Superior temporal gyrus (tissue), 1 donor: ENCODE data around the gene ITM2B.

Source experiments
- DNase-seq: peaks from one replicate; pipeline ENCODE4 v3.0.0-alpha.2; 2016; ENCODE audit errors: extremely low spot score

ITM2B gene

DNA sequence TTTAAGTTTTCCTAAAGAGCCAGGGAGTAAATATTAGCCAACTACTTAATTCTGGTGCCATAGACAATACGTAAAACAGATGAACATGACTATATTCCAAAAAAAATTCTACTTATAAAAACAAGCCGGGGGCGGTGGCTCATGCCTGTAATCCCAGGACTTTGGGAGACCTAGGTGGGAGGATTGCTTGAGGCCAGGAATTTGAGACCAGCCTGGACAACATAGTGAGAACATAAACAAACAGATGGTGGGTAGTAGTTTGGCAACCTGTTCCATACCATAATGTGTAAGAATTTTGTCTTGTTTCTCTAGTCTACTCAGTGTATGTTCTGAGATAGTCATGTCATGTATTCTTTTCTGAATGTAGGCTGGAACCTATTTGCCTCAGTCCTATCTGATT, 25.4 kb downstream of the ITM2B start:
- no peak for DNase-seq

- no peak for DNase-seq
Measured at GRCh38 chr13:48260970-48261369, 28.0 kb downstream of the ITM2B start.

DNA sequence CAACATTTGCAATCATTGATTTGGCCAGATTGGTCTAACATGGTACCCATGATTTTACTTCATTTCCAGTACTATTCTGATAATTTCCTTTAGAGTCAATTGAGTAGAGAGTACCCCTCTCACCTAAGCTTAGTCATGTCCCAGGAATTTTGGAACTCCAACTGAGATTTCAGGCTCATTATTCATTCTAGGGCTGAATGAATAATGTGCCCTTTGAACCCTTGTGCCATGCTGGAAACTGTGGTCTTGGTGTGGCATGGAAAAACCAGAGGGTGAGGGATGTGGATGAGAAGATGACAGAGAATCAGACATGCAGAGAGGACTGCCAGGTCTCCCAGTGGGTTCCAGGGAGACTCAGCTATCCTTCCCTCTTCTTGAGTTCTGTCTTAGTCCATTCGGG, 30.2 kb downstream of the ITM2B start:
- DNase-seq, result no peak

DNA sequence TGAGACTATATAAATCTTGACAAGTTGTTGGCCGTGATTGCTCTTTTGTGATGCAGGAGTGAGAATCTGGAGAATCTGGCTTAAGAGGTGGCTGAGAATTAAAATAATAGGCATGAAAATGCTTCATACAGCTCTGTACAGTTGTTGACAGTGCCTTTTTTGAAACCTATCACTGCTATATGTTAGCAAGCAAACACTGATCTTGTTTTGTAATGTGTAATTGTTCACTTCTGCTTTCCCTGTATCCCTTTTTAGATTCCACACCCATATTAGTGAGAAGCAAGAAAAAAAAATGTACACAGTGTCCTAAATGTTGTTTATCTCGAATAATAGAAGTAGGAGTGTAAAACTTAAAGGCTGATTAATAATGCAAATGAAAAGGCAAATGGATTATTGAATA, 31.1 kb downstream of the ITM2B start:
- no peak for DNase-seq

GRCh38 chr13:48265217-48265815, 32.3 kb downstream of the ITM2B start:
- no peak for DNase-seq

- no peak for DNase-seq
Measured at GRCh38 chr13:48266150-48266549, 33.1 kb downstream of the ITM2B start.

GRCh38 chr13:48266701-48267639, 34.0 kb downstream of the ITM2B start:
- no peak for DNase-seq

DNA sequence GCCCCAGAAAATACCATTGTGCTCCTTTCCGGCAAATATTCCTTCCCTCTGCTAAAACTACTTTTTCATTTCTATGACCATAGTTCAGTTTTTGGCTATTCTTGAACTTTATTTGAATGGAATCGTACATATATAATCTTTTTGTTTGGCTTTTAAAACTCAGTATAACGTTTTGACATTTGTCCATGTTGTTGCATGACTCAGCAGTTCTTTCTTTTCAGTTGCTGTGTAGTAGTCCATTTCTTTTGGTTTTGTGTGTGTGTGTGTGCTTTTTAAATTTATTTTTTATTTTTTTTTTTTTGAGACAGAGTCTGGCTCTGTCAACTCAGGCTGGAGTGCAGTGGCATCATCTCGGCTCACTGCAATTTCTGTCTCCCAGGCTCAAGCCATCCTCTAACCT, 35.0 kb downstream of the ITM2B start:
- DNase-seq, result no peak

DNA sequence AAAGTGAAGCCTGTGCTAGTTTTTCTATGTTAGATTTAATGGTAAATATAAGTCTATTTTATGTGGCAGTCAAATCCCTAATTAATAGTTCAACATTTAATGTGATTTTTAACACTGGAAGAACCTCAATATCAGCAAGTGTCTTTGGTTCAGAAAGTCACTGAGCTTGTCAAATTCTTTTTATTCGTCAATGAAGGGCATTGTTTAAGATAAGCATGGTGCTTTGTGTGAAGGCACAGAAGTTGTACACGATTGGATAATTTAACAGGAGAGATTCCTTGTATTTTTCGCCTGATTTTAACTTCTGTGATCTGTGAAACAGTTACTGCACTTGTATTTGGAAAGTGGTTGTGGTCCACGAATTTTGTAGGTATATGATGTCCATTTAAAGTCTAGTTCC, 40.3 kb downstream of the ITM2B start:
- peak; percentile 44 for DNase-seq

- DNase-seq, result no peak
Measured at GRCh38 chr13:48275507-48275906, 42.5 kb downstream of the ITM2B start.

DNA sequence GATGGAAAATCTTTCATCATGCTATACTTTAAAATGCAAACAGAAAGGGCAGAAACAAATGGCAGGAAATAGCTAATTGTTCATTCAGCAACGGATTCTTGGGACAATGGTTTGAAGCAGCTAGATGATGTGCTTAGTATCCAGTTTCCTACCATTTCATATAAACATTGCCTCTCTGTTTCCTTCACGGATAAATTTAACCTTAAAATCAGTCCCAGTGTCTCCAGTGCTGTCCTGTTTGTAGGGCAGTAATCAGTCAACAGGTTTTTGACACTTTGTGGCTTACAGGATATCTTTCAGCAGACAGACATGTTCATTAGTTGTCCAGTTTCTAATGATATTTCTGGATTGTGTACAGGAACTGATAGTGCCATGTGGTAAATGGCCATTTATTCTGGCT, 45.8 kb downstream of the ITM2B start:
- DNase-seq, result no peak

DNA sequence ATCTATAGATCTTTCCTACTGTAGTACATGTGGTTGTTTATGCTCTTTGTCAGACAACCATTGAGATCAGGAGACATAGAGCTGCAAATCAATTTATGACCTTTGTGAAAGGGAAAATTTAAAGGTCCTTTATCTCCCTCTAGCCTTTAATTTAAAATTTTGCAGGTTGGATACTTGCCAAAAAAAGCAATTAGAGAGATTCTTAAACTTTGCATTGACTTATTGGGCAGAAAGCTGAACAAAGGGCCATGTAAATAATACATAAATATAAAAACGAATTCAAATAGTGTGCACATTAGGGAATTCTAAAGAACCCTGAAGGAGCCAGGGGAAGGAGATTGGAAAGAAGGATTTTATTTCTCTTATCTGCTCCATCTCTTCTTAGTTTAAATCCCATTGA, 48.5 kb downstream of the ITM2B start:
- DNase-seq, result no peak

DNA sequence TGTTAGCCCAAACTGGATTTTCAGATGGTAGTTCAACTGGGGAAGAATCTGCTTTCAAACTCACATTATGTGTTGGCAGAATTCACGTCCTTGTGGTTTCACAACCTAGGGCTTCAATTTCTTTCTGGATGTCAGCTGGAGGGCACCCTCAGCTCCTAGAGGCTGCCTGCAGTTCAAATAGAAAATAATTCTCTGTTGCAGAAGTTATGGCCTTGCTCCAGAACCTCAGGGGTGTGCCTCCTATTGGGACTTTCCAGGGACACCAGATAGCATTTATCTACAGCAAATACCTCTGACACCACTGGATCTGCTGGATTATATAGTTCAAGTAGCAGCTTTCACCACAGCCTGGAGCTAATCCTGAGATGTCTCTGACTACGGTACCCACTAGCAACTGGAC, 58.7 kb downstream of the ITM2B start:
- DNase-seq, result no peak

GRCh38 chr13:48292650-48293049, 59.6 kb downstream of the ITM2B start:
- no peak for DNase-seq

DNA sequence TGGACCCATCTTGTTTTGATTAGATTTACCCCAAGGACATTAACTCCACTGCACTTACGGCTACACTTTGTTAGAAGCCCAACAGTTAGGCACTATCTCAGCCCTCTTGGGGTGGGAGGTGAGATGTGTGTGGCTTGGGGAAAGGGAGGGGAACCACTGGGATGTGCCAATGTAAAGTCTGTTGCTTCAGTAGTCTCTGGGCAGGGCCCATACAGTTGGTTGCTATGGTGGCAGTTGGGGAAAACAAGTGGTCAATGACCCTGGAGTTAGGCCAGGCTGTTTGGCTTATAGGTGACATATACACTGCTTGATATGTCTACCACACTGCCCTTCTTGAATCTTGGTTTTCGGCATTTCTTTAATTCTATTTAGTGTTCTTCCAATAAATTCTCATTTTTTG, 61.6 kb downstream of the ITM2B start:
- DNase-seq, result no peak

DNA sequence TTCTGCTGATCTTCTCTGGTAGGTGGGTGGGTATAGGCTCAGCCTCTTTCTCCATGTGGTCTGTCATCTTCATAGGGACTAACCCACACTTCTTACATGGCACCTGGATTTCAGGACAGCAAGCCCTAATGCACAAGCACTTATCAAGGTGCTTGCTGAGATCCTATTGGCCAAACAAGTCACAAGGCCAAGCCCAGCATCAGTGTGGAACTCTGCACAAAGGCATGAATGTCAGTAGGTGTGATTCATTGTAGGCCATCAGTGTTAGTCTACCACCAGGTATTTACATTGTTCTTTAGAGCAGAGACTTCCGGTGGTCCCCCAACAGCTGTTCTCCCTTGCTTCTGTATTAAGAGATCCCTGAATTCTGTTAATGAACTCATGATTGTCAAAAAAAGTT, 62.3 kb downstream of the ITM2B start:
- no peak for DNase-seq

GRCh38 chr13:48296528-48296927, 63.5 kb downstream of the ITM2B start:
- no peak for DNase-seq

- no peak for DNase-seq
Measured at GRCh38 chr13:48297131-48297786, 64.3 kb downstream of the ITM2B start.

DNA sequence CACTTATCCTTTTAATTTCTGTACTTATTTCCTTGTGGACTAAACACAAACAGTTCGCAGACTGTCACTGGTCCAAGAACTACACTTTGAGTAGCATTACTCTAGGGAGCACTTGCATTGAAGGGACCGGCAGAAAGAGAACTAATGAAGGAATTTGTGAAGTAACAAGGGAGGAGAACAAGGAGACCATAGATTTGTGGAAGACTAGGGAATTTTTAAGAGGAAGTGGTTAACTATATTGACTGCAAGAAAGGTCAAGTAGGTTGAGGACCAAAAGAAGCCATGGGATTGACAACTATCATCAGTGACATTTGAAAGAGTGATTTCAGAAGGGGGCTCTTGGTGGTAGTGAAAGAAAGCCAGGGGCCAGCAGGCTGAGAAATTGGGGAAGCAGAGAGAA, 66.6 kb downstream of the ITM2B start:
- DNase-seq, result no peak

DNA sequence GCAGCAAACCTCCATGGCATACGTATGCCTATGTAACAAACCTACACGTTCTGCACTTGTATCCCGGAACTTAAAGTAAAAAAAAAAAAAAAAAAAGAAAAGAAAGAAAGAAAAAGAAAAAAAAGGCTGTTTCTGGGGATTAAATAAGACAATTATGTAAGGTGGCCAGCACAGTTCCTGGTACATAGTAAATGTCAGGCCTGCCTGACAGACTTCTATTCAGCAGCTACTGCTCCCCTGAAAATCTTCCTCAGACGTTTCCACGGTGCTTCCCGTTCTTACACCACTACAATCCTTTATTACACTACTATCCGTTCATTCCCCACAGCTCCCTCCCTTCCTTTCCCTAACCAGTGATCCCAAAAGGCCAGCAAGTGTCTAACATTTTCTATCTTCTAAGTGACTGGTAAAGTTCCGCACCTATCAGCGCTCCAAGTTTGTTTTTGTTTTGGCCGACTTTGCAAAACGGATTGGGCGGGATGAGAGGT, 69.9 kb downstream of the ITM2B start:
- DNase-seq, result peak; percentile 57

DNA sequence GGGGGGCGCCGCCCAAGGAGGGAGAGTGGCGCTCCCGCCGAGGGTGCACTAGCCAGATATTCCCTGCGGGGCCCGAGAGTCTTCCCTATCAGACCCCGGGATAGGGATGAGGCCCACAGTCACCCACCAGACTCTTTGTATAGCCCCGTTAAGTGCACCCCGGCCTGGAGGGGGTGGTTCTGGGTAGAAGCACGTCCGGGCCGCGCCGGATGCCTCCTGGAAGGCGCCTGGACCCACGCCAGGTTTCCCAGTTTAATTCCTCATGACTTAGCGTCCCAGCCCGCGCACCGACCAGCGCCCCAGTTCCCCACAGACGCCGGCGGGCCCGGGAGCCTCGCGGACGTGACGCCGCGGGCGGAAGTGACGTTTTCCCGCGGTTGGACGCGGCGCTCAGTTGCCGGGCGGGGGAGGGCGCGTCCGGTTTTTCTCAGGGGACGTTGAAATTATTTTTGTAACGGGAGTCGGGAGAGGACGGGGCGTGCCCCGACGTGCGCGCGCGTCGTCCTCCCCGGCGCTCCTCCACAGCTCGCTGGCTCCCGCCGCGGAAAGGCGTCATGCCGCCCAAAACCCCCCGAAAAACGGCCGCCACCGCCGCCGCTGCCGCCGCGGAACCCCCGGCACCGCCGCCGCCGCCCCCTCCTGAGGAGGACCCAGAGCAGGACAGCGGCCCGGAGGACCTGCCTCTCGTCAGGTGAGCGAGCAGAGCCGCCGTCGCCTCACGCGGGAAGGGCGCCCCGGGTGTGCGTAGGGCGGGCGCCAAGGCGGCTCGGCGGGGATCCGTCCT, 70.5 kb downstream of the ITM2B start, which contains the start of gene RB1:
Gene RB1, plus strand, starts transcription at position 393 of the 784 bp plus-strand sequence. Its CDS starts 162 bp downstream, at position 555.
- DNase-seq, result peak; percentile 86
